ENCODE data around the gene MAPK4. TPM values are rescaled to one million over a fixed set of nuclear protein-coding genes. Genes with fewer than 3 reads are reported as not detected.
"Not testable (repeated sequence)": the region's sequence is repeated elsewhere in the genome, so short reads cannot be mapped to it uniquely, and the experiment has no call there.

MAPK4 gene
- total RNA-seq, 3 donors from 2014 or later: 0.64 to 1.9 (median 1.3) TPM

DNA sequence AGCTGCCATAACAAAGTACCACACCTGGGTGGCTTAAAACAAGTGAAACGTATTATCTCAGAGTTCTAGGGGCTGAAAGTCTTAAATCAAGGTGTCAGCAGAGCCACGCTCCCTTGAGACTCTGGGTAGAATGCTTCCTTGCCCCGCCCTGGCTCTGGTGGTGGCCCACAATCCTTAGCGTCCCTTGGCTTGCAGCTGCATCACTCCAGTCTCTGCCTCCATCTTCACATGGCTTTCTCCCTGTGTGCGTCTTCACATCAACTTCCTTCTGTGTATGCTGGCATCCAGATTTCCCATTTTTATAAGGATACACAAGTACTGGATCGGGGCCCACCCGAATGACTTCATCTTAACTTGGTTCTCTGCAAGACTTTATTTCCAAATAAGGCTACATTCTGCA, 197.5 kb downstream of the MAPK4 start:
- Histone ChIP-seq H3K4me3 (no peak overlapping the region), H3K27ac (no peak overlapping the region), H3K27me3 (no peaks in the 10 kb centered on the region), H3K9me3 (no peaks in the 10 kb centered on the region), H3K4me1 (no peaks in the 10 kb centered on the region), H3K36me3 (no peaks in the 10 kb centered on the region)
- TF ChIP-seq, protein P1, sequence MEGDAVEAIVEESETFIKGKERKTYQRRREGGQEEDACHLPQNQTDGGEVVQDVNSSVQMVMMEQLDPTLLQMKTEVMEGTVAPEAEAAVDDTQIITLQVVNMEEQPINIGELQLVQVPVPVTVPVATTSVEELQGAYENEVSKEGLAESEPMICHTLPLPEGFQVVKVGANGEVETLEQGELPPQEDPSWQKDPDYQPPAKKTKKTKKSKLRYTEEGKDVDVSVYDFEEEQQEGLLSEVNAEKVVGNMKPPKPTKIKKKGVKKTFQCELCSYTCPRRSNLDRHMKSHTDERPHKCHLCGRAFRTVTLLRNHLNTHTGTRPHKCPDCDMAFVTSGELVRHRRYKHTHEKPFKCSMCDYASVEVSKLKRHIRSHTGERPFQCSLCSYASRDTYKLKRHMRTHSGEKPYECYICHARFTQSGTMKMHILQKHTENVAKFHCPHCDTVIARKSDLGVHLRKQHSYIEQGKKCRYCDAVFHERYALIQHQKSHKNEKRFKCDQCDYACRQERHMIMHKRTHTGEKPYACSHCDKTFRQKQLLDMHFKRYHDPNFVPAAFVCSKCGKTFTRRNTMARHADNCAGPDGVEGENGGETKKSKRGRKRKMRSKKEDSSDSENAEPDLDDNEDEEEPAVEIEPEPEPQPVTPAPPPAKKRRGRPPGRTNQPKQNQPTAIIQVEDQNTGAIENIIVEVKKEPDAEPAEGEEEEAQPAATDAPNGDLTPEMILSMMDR (IDR thresholded peaks at IDR 0.05): no peak
- TF ChIP-seq POLR2AphosphoS5 (IDR thresholded peaks at IDR 0.05): no peak
- no peak for TF ChIP-seq POLR2A (IDR thresholded peaks at IDR 0.05)
- intact Hi-C loops (cut with DNase I; ENCODE audit: low total_unique reads): no loop called here
- no peak for DNase-seq (ENCODE audit: low spot score in 2 of 2)

DNA sequence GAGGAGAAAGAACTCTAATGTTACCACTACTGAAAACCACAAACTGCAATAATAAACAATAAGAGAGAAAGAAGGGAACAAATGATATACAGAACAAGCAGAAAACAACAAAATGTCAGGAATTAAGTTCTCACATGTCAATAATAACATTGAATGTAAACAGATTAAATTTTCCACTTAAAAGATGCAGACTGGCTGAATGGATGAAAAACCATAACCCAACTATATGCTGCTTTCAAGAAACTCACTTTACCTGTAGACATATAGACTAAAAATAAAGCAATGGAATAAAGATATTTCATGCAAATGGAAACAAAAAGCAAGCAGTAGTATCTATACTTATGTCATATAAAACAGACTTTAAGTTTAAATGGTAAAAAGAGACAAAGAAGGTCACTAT, 209.6 kb downstream of the MAPK4 start:
- TF ChIP-seq POLR2A (IDR thresholded peaks at IDR 0.05) (no peak), POLR2AphosphoS5 (IDR thresholded peaks at IDR 0.05) (no peak)
- TF ChIP-seq, protein P1 (IDR thresholded peaks at IDR 0.05): no peak
- Histone ChIP-seq H3K4me3 (no peak overlapping the region), H3K27me3 (no peaks in the 10 kb centered on the region), H3K27ac (no peak overlapping the region), H3K36me3 (no peaks in the 10 kb centered on the region), H3K4me1 (no peaks in the 10 kb centered on the region), H3K9me3 (peaks cover 20 to 40% of the 10 kb centered on the region in 2 donors)
- DNase-seq (ENCODE audit: low spot score in 2 of 2): no peak
- intact Hi-C loops (cut with DNase I; ENCODE audit: low total_unique reads): loop anchor here (5.0 kb wide), 1 partner anchor 1668 kb away; no protein-coding TSS in a partner anchor

DNA sequence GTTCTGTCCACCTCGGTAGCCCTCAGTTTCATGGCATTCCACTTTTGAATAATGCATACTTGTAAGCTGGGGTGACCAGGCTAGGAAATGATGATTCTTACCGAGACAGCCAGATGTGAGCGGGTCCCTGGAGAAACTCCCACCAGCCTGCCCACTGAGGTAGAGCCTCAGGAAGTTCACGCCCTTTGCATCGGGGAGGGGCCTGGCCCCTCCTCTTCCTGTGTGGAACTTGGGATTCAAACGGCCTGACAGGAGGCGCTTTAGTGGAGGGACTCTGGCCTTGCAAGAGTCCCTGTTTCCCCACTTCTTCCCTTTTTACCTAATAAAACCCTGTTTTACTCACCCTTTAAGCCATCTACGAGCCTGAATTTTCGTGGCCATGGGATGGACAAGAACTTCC, 215.3 kb downstream of the MAPK4 start:
- DNase-seq (ENCODE audit: low spot score in 2 of 2): no peak
- intact Hi-C loops (cut with DNase I; ENCODE audit: low total_unique reads): no loop called here

GRCh38 chr18:50775726-50776125, 215.8 kb downstream of the MAPK4 start:
- intact Hi-C loops (cut with DNase I; ENCODE audit: low total_unique reads): no loop called here
- H3K27me3 ChIP-seq: no peaks in the 10 kb centered on the region
- no peak for DNase-seq (ENCODE audit: low spot score in 2 of 2)
- peaks cover 0 to 5% of the 10 kb centered on the region in 2 donors for H3K9me3 ChIP-seq
- no peaks in the 10 kb centered on the region for H3K4me1 ChIP-seq
- no peak overlapping the region for H3K4me3 ChIP-seq
- no peak for TF ChIP-seq POLR2AphosphoS5 (IDR thresholded peaks at IDR 0.05)
- no peak for TF ChIP-seq POLR2A (IDR thresholded peaks at IDR 0.05)
- H3K27ac ChIP-seq: no peak overlapping the region
- no peaks in the 10 kb centered on the region for H3K36me3 ChIP-seq

More for the DNA sequence above, 215.3 kb downstream of the MAPK4 start:
- H3K9me3 ChIP-seq: peaks cover 2 to 9% of the 10 kb centered on the region in 2 donors
- TF ChIP-seq, protein P1 (IDR thresholded peaks at IDR 0.05): no peak
- no peak for TF ChIP-seq POLR2A (IDR thresholded peaks at IDR 0.05)
- no peak for TF ChIP-seq POLR2AphosphoS5 (IDR thresholded peaks at IDR 0.05)
- H3K27ac ChIP-seq: no peak overlapping the region
- H3K4me3 ChIP-seq: no peak overlapping the region
- H3K36me3 ChIP-seq: no peaks in the 10 kb centered on the region
- no peaks in the 10 kb centered on the region for H3K27me3 ChIP-seq
- H3K4me1 ChIP-seq: no peaks in the 10 kb centered on the region

GRCh38 chr18:50776383-50776782, 216.5 kb downstream of the MAPK4 start:
- H3K4me1 ChIP-seq: no peaks in the 10 kb centered on the region
- peaks cover 0 to 5% of the 10 kb centered on the region in 2 donors for H3K9me3 ChIP-seq
- no peaks in the 10 kb centered on the region for H3K27me3 ChIP-seq
- no peak for TF ChIP-seq POLR2A (IDR thresholded peaks at IDR 0.05)
- TF ChIP-seq POLR2AphosphoS5 (IDR thresholded peaks at IDR 0.05): no peak
- TF ChIP-seq, protein P1 (IDR thresholded peaks at IDR 0.05): no peak
- no peaks in the 10 kb centered on the region for H3K36me3 ChIP-seq
- intact Hi-C loops (cut with DNase I; ENCODE audit: low total_unique reads): no loop called here
- DNase-seq (ENCODE audit: low spot score in 2 of 2): no peak
- H3K4me3 ChIP-seq: no peak overlapping the region
- no peak overlapping the region for H3K27ac ChIP-seq

DNA sequence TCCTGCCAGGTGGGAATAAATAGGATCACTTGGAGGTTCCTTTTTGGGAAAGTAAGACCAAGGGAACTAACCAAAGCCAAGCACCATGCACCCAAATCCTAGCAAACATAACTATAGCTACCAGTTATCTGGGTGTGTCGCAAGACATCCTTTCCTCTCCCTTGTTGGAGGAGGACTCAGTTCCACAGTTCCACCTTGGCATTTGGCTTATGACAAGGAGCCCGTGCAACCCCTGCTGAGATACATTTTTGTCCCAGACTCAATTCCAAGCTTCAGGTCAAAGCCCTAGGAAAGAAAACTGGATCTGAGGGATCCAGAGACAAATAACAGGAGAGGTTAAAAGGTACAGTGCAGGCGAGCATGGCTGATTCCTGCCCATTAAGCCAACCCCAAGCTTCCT, 219.1 kb downstream of the MAPK4 start:
- intact Hi-C loops (cut with DNase I; ENCODE audit: low total_unique reads); H3K9me3 ChIP-seq; H3K4me1 ChIP-seq; H3K27ac ChIP-seq; H3K4me3 ChIP-seq; DNase-seq (ENCODE audit: low spot score in 2 of 2); H3K36me3 ChIP-seq; H3K27me3 ChIP-seq: not testable (repeated sequence)

Other genes with a start within 250 kb of the MAPK4 start
- under 1 TPM in 1 of 3 donors, not detected in 2; 0.48 TPM for gene SKA1, start 185.0 kb upstream of the MAPK4 start, total RNA-seq

Data from breast epithelium (tissue), 4 donors.